Nephron progenitor cell (in vitro differentiated cells): ENCODE results near the gene RIMBP3C.
"Not testable (repeated sequence)": the region's sequence is repeated elsewhere in the genome, so short reads cannot be mapped to it uniquely, and the experiment has no call there.

ENCODE experiments used
- DNase-seq: peaks from one replicate; pipeline ENCODE4 v3.0.0; 2021
- H3K27ac Mint-ChIP-seq: 2 replicates; pipeline ENCODE4 v1.8.0; 2021; ENCODE audit warnings: mild to moderate bottlenecking, moderate library complexity, mixed read lengths
- H3K27me3 Mint-ChIP-seq: 2 replicates; pipeline ENCODE4 v1.8.0; 2021; ENCODE audit warnings: mild to moderate bottlenecking, low read depth, mixed read lengths; ENCODE audit not compliant: poor library complexity
- H3K36me3 Mint-ChIP-seq: 2 replicates; pipeline ENCODE4 v1.8.0; 2021; ENCODE audit warnings: low read depth, mixed read lengths
- H3K4me1 Mint-ChIP-seq: 2 replicates; pipeline ENCODE4 v1.8.0; 2021; ENCODE audit warnings: mixed read lengths
- H3K4me3 Mint-ChIP-seq: 2 replicates; pipeline ENCODE4 v1.8.0; 2021; ENCODE audit warnings: mild to moderate bottlenecking, moderate library complexity, mixed read lengths
- H3K9me3 Mint-ChIP-seq: 2 replicates; pipeline ENCODE4 v1.8.0; 2021; ENCODE audit warnings: mild to moderate bottlenecking, moderate library complexity, mixed read lengths
- CTCF ChIP-seq: fragments of 200-600 bp; sonication (generic); IDR thresholded peaks from 2 replicates; pipeline ENCODE4 v1.5.0; 2021; ENCODE audit warnings: antibody characterized with exemption

RIMBP3C gene

GRCh38 chr22:21573293-21573734 is 22.1 kb upstream of the RIMBP3C start:
- TF ChIP-seq CTCF: no peak
- Mint-ChIP-seq H3K4me1 (peaks cover 48% of the 10 kb centered on the region), H3K36me3 (peaks cover 29% of the 10 kb centered on the region), H3K4me3 (no peak overlapping the region), H3K27me3 (peaks cover 3% of the 10 kb centered on the region), H3K9me3 (no peaks in the 10 kb centered on the region), H3K27ac (peak overlapping the region; percentile 70)
- no peak for DNase-seq

GRCh38 chr22:21571679-21572078 is 20.4 kb upstream of the RIMBP3C start:
- DNase-seq: no peak
- peaks cover 48% of the 10 kb centered on the region for H3K4me1 Mint-ChIP-seq
- H3K36me3 Mint-ChIP-seq: peaks cover 20% of the 10 kb centered on the region
- no peak for TF ChIP-seq CTCF
- H3K27me3 Mint-ChIP-seq: peaks cover 3% of the 10 kb centered on the region
- peak overlapping the region; percentile 66 for H3K27ac Mint-ChIP-seq
- no peak overlapping the region for H3K4me3 Mint-ChIP-seq
- H3K9me3 Mint-ChIP-seq: no peaks in the 10 kb centered on the region

GRCh38 chr22:21570398-21570797 is 19.1 kb upstream of the RIMBP3C start:
- Mint-ChIP-seq H3K4me3 (no peak overlapping the region), H3K36me3 (peaks cover 16% of the 10 kb centered on the region), H3K9me3 (no peaks in the 10 kb centered on the region), H3K4me1 (peaks cover 48% of the 10 kb centered on the region), H3K27me3 (peaks cover 3% of the 10 kb centered on the region), H3K27ac (no peak overlapping the region)
- DNase-seq: no peak
- no peak for TF ChIP-seq CTCF

GRCh38 chr22:21569459-21570170 is 18.4 kb upstream of the RIMBP3C start:
- Mint-ChIP-seq H3K4me3 (peak overlapping the region; percentile 95), H3K36me3 (peaks cover 16% of the 10 kb centered on the region), H3K27me3 (peaks cover 3% of the 10 kb centered on the region), H3K9me3 (no peaks in the 10 kb centered on the region), H3K27ac (peak overlapping the region; percentile 72), H3K4me1 (peaks cover 48% of the 10 kb centered on the region)
- TF ChIP-seq CTCF: no peak
- DNase-seq: no peak

DNA sequence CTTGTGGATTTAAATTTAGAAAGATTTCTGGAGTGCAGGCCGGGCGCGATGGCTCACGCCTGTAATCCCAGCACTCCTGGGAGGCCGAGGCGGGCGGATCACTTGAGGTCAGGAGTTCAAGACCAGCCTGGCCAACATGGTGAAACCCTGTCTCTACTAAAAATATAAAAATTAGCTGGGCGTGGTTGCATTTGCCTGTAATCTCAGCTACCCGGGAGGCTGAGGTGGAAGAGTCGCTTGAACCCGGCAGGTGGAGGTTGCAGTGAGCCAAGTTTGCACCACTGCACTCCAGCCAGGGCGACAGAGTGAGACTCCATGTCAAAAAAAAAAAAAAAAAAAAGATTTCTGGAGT is 17.8 kb upstream of the RIMBP3C start:
- Mint-ChIP-seq H3K4me3 (peak overlapping the region; percentile 95), H3K36me3 (peaks cover 11% of the 10 kb centered on the region), H3K4me1 (peaks cover 48% of the 10 kb centered on the region), H3K27ac (peak overlapping the region; percentile 97)
- not testable (repeated sequence) for DNase-seq, H3K9me3 Mint-ChIP-seq, H3K27me3 Mint-ChIP-seq

- TF ChIP-seq CTCF: no peak
- Mint-ChIP-seq H3K27ac (peak overlapping the region; percentile 97), H3K4me3 (peak overlapping the region; percentile 95), H3K9me3 (no peaks in the 10 kb centered on the region), H3K36me3 (peaks cover 11% of the 10 kb centered on the region), H3K4me1 (peaks cover 48% of the 10 kb centered on the region), H3K27me3 (peaks cover 7% of the 10 kb centered on the region)
- DNase-seq: peak; percentile 26
Observed at GRCh38 chr22:21568347-21569075, 17.2 kb upstream of the RIMBP3C start.
